NOMO-1 (cell line): ENCODE measurements around the gene RPL21.
"Not testable (repeated sequence)": the region's sequence is repeated elsewhere in the genome, so short reads cannot be mapped to it uniquely, and the experiment has no call there.

Experiments used
- DNase-seq, 2 experiments: peaks; one replicate each; lab custom pipeline; 2025; ENCODE audit not compliant: unreplicated experiment in 2 of 2; lab: John Stamatoyannopoulos, UW

RPL21 gene

DNA sequence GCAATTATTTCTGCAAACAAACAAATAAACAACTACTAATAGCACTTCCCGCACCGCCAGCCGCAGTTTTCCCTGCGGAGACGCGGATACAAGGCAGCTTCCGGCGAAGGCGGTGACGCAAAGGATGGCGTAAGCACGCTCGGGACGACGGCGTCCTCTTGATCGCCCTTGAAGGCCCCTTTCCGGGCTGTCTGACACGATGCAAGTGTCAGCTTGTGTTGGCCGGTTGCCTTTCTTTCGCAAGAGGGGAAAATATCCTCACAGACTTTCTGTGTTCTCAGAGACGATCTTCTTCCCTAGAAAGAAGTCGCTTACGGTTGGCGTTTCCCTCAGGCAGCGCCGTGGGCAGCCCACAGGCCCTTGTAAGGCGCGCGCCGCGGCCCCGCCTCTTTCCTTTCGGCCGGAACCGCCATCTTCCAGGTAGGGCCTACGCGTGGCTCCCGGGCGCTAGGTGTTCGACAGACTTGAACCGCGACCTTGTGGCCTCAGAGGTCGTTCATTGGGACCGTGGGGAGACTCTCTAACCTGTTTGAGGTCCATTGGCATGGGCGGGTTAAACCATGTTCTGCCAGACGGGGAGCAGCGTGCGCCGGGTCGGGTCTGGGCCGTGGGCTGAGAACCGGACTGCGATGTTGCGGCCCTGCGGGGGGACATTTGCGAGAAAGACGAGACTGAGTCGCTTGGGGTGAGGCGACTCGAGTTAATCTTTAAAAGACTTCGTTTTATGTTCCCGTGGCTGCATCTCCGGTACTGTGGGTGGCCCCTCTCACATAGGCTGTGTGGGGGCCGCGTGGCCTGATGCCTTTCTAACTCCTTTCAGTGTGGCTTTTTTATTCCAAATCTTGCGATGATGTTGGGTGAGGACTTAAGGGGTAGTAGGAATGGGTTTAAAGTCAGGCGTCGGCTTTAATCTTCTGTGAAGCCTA lies at the start of gene RPL21:
RPL21 (plus strand) TSS at position 393 of the 926 bp plus-strand sequence. CDS start 2,219 bp downstream, outside the sequence.
- DNase-seq, result peak; percentile 98

- DNase-seq, result no peak
Observed at GRCh38 chr13:27201661-27202060, 49.7 kb upstream of the RPL21 start.

- no peak for DNase-seq
Observed at GRCh38 chr13:27203186-27203585, 48.2 kb upstream of the RPL21 start.

GRCh38 chr13:27203854-27204253 lies 47.5 kb upstream of the RPL21 start:
- no peak for DNase-seq

DNA sequence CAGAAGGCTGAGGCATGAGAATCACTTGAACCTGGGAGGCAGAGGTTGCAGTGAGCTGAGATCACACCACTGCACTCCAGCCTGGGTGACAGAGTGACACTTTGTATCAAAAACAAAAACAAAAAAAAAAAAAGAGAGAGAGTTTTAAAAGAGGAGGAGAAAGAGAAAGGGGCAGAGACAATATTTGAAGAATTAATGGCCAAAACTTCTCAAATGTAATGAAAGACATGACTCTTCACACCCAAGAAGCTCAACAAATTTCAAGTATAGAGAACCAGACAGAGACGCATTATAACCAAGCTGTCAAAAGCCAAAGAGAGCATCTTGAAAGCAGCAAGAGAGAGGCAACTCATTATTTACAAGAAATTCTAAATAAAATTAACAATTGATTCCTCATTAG lies 42.8 kb upstream of the RPL21 start:
- no peak for DNase-seq

DNA sequence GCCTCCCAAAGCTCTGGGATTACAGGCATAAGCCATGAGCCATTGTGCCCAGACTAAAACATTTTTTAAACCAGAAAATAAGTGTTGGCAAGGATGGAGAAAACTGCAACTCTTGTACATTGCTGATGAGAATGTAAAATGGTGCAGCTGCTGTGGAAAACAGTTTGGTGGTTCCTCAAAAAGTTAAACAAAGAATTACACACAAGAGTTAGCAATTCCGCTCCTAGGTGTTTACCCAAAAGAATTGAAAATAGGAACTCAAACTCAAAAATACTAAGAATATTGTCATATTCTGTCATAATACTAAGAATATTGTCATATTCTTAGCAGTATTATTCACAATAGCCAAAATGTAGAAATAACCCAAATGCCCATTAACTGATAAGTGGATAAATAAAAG lies 40.1 kb upstream of the RPL21 start:
- DNase-seq, result no peak

DNA sequence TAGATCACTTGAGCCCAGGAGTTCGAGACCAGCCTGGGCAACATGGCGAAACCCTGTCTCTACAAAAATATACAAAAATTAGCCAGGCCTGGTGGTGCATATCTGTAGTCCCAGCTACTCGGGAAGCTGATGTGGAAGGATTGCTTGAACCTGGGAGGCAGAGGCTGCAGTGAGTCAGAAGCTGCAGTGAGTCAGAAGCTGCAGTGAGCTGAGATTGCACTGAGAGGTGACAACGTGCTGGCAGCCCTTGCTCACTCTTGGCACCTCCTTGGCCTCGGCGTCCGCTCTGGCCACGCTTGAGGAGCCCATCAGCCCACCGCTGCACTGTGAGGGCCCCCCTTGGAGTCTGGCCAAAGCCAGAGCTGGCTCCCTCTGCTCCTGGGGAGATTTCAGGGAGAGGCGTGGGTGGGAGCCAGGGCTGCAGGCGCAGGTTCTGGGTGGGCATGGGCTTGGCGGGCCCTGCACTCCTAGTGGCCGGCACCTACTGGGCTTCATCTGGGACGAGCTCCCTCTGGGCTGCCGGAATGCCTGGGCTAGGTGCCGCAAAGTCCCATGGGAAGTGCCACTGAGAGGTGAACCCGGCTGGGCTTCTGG lies 39.5 kb upstream of the RPL21 start:
- DNase-seq, result no peak

DNA sequence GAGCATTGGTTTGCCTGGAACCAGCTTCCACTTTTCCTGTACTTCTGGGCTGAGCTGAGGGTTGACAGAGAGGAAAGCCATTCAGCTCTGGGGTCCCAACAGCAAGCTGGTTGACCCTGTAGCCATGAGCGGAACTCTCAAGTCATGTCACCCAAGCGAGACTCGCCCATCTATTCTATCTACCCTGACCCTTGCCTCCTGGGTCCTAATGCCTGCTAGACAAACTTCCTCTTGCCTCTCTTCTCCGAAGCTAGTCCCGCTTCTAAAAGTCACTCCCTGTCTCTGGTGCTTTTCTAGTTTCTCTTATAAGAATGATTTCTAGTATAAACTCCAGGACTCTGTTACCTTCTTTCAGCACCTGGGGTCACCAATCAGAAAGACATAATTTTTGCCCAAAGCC lies 38.0 kb upstream of the RPL21 start:
- not testable (repeated sequence) for DNase-seq

GRCh38 chr13:27217791-27218190 lies 33.6 kb upstream of the RPL21 start:
- not testable (repeated sequence) for DNase-seq

DNA sequence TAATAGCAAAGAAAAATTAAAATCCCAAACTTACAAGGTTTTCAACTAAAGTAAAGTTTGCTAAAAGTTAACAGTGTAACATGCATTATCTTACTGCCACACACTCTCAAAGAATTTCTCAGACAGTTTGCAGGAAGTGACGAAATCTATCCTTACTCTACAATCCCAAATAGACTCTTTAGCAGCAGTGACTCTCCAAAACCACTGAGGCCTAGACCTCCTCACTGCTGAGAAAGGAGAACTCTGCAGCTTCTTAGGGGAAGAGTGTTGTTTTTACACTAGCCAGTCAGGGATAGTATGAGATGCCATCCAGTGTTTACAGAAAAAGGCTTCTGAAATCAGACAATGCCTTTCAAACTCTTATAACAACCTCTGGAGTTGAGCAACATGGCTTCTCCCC lies 32.5 kb upstream of the RPL21 start:
- peak; percentile 38 to 42 for DNase-seq

DNA sequence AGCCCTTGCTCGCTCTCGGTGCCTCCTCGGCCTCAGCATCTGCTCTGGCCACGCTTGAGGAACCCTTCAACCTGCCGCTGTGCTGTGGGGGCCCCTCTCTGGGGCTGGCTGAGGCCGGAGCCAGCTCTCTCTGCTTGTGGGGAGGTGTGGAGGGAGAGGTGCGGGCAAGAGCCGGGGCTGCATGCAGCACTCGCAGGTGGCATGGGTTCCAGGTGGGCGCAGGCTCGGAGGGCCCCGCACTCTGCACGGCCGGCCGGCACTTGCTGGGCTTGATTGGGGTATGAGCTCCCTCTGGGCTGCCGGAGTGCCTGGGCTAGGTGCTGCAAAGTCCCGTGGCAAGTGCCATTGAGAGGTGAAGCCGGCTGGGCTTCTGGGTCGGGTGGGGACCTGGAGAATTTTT lies 31.7 kb upstream of the RPL21 start:
- no peak for DNase-seq

DNA sequence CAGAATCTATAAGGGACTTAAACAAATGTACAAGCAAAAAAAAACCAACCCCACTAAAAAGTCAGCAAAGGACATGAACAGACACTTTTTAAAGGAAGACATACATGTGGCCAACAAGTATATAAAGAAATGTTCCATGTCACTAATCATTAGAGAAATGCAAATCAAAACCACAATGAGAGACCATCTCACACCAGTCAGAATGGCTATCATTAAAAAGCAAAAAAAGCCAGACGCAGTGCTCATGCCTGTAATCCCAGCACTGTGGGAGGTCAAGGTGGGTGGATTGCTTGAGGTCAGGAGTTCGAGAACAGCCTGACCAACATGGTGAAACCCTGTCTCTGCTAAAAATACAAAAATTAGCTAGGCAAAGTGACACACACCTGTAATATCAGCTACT lies 29.3 kb upstream of the RPL21 start:
- not testable (repeated sequence) for DNase-seq

- no peak for DNase-seq
Observed at GRCh38 chr13:27226991-27227390, 24.4 kb upstream of the RPL21 start.

DNA sequence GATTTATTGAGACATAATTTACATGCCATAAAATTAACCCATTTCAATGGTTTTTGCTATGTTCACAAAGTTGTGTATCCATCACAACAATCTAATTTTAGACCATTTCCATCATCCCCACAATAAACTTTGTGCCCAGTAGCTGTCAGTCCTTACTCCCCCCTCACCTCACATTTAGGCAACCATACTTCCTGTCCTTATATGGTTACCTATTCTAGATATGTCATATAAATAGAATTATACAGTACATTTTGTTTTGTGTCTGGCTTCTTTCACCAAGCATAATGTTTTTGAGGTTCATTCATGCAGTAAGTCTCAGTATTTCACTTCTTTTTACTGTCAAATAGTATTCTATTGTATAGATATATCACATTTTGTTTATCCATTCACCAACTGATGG lies 23.2 kb upstream of the RPL21 start:
- DNase-seq, result no peak

GRCh38 chr13:27229642-27230041 lies 21.7 kb upstream of the RPL21 start:
- DNase-seq, result no peak

DNA sequence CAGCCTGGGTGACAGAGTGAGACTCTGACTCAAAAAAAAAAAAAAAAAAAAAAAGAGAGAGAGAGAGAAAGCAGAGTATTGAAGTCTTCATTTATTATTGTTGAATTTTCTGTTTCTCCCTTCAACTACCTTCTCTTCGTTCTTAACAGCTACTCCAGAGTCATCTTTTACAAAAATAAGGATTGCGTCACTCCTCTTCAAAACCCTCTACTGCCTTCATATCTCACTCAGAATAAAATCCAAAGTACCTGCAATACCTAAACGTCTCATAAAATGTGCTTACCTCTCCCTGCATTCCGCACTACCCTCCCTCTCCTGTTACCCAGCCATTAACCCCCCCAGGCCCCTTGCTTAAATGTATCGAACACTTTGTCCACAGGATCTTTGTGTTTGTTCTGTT lies 17.4 kb upstream of the RPL21 start:
- DNase-seq, result no peak

DNA sequence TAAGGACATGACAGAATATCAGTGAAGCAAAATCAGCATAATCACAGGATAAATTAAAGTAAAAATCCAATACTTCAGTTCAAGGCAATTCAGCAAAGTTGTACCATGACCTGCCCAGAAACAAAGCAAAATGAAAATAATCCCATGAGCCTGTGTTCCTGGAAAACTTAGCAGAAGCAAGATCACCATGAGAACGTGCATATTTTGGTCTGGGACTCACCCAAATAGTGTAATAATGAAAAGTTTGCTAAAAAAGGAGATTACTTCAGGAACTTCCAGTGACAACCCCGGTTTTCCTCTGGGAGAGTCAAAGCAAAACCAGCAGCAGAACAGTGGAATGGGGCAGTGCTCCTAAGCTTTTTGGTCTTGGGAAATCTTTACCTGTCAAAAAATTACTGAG lies 14.9 kb upstream of the RPL21 start:
- DNase-seq, result no peak

DNA sequence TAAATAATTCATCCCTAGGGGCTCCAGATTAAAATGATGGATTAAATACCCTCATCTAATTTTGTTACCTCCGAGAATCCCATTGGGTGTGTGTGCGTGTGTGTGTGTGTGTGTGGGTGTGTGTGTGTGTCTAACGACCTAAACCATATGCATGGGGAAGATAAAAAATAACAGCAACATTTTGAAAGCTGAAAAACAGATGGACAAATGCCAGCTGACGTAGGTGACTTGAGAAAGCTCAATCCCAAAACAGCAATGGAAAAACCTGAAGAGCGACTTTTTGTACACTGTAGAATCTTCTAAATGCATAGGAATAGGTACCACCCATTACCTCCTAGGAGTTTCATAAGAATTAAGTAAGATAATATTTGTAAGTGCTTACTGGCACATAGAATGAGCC lies 8.7 kb upstream of the RPL21 start:
- DNase-seq, result no peak

- DNase-seq, result no peak
Observed at GRCh38 chr13:27245610-27246009, 5.7 kb upstream of the RPL21 start.

DNA sequence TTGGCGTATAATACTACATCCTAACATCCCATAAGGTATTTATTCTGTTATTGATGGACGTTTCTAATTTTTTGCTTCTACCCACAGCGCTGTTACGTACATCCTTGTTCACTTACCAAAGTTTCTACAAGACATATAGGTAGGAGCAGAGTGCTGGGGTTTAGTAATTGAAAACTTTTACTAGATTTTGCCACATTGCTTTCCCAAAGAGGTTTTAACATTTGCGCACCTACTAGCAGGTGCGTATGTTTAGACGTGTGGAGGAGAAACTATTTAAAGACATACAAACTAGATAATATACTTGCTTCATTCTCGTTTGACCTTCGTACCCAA lies 559 bp upstream of the RPL21 start:
- peak in 1 of 2 experiments; percentile 45 for DNase-seq

DNA sequence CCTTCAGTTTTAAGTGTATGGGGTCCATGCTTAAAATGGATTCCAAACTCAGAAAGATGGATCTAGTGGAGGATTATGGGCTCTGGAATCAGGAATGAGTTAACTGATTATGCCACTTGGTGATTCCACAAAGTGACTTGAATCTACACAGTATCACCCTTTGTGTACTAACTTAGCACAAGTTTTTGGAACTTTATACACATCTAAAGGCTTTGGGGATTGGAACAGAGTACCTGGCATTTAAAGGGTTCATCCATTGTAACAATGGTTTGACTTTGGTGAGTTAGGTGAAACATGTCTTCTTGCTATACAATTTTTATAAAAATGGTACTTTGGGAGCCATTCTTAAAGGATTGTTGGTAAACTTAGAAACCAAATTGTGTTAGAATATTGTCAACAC lies 1.1 kb downstream of the RPL21 start:
- no peak for DNase-seq

DNA sequence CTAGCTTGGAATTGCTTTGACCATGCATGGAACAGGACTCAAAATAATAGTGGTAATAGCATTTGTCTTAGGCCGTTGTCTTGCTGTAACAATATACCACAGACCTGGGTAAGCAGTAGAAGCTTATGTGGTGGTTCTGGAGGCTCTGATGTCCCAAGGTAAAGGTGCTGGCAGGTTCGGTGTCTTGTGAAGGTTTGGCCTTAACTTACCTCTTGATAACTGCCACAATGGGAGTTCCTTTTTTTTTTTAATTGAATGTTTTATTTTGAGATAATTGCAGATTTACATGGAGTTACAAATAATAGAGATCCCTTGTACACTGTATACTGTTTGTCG lies 5.8 kb downstream of the RPL21 start:
- no peak for DNase-seq
